Eye (tissue), 1 donor: ENCODE measurements around the gene FITM2.

ENCODE experiments used
- DNase-seq: peaks from one replicate; pipeline ENCODE4 v3.0.0-alpha.2; 2015

FITM2 gene

DNA sequence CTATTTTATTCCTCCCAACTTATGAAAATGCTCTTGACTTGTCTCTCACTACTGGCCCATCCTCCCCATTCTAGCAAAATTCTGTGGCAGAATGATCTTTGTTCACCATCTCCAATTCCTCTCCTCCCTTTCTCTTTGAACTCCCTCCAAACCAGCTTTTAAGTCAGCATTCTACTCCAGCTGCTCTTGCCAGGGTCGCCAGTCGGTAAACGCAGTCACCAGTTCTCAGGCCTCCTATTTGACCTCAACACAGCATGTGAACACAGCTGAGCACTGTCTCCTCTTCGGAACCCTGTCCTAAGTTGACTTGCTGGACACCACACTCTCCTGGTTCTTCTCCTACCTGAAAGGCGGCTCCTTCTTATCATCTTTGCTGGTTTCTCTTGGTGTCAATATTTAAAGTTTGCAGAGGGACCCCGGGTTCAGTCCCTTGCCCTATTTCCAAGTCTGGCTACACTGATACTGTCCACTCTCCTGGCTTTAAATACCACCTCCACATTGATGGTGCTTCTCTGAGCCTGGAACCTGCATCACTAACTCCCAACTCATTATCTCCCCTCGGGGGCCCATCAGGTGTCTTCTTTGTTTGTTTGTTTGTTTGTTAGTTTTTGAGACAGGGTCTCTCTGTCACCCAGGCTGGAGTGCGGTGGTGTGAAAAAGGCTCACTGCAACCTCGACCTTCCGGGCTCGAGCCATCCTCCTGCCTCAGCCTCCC is 36.5 kb downstream of the FITM2 start:
- DNase-seq = no peak

GRCh38 chr20:44273231-44274215 is 37.5 kb downstream of the FITM2 start:
- no peak for DNase-seq

DNA sequence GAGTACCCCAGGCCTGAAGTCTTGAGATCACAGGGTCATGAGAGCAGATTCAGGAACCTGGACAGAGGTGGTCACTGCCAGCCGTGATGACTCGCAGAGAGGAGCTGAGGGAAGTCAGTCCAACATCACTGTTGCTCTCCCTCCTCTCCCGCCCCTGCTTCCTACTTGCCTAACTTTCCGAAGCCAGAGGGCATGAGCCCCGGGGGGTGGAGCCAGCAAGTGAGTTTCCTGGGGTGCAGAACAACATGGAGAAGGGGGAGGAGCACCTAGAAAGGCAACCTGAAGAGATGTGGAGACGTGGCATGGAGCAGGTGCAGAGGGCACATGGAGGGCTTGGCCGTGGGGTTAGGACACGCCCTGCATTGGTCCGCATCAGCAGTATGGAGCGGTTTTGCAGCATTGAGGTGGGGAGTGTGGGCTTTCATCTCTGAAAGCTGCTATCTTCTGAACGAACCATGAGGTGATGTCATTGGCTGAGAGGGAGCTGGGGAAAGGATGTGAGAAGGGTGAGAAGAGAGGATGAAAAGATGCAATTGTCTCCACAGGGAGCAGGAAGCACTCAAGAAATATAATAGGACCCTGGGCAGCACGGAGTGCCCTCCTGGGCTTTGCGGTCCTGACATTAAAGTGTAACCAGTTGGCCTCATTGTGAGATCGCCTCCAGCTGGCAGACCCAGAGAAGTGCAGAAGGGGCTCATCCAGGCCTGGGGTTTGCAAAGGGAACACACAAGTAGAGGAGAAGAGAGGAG is 38.9 kb downstream of the FITM2 start:
- no peak for DNase-seq

GRCh38 chr20:44268802-44269201 is 42.2 kb downstream of the FITM2 start:
- no peak for DNase-seq

- no peak for DNase-seq
Measured at GRCh38 chr20:44264287-44264686, 46.7 kb downstream of the FITM2 start.

DNA sequence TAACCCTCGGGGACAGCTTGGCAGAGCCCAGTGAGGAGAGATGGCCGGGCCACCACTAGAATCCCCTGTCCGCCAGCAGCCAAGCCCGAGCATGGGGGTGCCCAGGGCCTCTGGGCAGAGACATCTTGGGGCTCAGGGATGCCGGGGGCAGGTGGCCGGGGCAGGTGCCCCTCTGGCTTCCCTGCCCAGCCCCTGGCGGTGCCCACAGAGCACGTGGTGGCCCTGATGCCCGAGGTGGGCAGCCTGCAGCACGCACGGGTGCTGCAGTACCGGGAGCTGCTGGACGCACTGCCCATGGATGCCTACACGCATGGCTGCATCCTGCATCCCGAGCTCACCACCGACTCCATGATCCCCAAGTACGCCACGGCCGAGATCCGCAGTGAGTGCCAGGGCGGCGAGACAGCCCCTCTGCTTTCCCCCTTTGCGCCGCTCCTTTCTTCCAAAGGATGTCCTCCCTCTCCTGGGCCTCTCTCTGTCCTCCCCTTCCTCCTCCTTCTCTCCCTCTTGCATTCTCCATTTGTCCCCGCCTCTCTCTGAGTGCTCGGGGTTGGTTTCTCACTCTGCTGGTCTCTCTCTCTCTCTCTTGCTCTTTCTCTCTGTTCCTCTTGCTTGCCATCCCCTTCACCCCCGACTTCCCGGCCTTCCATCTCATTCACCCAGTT is 52.6 kb downstream of the FITM2 start:
- no peak for DNase-seq

GRCh38 chr20:44256961-44257360 is 54.0 kb downstream of the FITM2 start:
- no peak for DNase-seq

DNA sequence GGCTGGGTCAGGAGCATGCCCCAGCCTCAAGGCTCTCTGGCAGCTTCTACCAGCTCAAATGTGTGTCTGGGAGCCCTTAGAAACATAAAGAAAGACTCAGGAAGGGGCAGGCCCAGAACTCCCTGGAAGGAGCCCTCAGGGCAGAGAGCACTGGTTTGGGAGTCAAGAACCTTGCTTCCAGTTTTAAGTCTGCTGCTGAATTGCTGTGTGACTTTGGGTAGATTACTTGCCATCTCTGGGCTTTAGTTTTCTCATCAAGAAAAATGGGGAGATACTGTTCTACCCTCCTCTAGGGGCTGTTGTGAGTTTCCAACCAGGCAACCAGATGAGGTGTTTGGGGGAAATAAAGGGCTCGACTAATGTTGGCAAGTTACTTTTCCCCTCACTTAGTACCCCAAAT is 55.1 kb downstream of the FITM2 start:
- no peak for DNase-seq

GRCh38 chr20:44254073-44254472 is 56.9 kb downstream of the FITM2 start:
- no peak for DNase-seq

- no peak for DNase-seq
Measured at GRCh38 chr20:44253528-44253927, 57.5 kb downstream of the FITM2 start.
